SU-DHL-6 (cell line): Measurements from ENCODE around the gene HTR6.

Experiments
- CTCF ChIP-seq: fragments of 200-600 bp; sonication (generic); IDR thresholded peaks from one replicate; pipeline ENCODE4 v1.5.1; 2017; ENCODE audit warnings: antibody characterized with exemption, mild to moderate bottlenecking, low read length, moderate library complexity; ENCODE audit not compliant: insufficient read depth, poor library complexity, severe bottlenecking
- EZH2phosphoT487 ChIP-seq: fragments of 200-600 bp; sonication (generic), shearing (Covaris generic); conservative IDR thresholded peaks from 2 replicates; pipeline ENCODE4 v1.6.1; 2018; ENCODE audit warnings: mild to moderate bottlenecking, antibody characterized with exemption, low read length, moderate library complexity, mixed read lengths

- TF ChIP-seq EZH2phosphoT487 (no peak), CTCF (no peak)
These were observed 7.8 kb upstream of the HTR6 start for GRCh38 chr1:19656780-19657466.
